Measurements from ENCODE around the gene PTPRR. TPM values are rescaled to one million over a fixed set of nuclear protein-coding genes. Genes with fewer than 3 reads are reported as not detected.

The PTPRR gene
- total and polyA plus RNA-seq, 7 donors: 0.99 to 38.6 (median 4.2) TPM

GRCh38 chr12:70692681-70693288, 227.8 kb downstream of the PTPRR start:
- Histone ChIP-seq H3K36me3 (no peaks in the 10 kb centered on the region), H3K27me3 (no peaks in the 10 kb centered on the region), H3K4me3 (no peak overlapping the region), H3K4me1 (no peaks in the 10 kb centered on the region), H3K27ac (no peak overlapping the region), H3K9me3 (no peaks in the 10 kb centered on the region)
- no peak for DNase-seq
- TF ChIP-seq EP300 (IDR thresholded peaks at IDR 0.05) (no peak), POLR2A (IDR thresholded peaks at IDR 0.05) (no peak), CTCF (IDR thresholded peaks at IDR 0.05) (no peak), POLR2AphosphoS5 (IDR thresholded peaks at IDR 0.05) (no peak)
- intact Hi-C loops (cut with DNase I): no loop called here

- DNase-seq: no peak
- no peak overlapping the region for H3K27ac ChIP-seq
These were observed 229.4 kb downstream of the PTPRR start for GRCh38 chr12:70691018-70691672.

DNA sequence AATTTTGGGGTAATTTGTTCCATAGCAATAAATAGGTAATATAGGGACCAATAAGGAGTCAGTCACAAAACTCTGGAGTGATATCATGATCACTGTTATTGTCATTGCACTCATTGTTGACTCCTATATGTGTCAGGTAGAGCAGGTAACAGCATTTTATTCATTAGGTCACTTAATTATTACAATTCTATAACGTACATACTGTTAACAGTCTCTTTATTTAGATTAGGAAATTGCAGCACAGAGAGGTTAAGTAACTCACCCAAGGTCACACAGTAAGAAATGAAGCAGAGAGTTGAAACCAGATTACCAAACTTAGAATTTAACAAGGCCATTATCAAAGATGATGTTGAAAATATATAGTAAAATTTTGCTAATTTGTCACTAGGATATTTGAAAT, 233.6 kb downstream of the PTPRR start:
- Histone ChIP-seq H3K36me3 (no peaks in the 10 kb centered on the region), H3K4me1 (no peaks in the 10 kb centered on the region), H3K27ac (no peak overlapping the region), H3K4me3 (no peak overlapping the region), H3K9me3 (no peaks in the 10 kb centered on the region), H3K27me3 (no peaks in the 10 kb centered on the region)
- DNase-seq: no peak
- WGBS, 2 donors: 50 to 65% methylated on average over 1 of the region's 1 CpG
- intact Hi-C loops (cut with DNase I): no loop called here
- TF ChIP-seq POLR2AphosphoS5 (IDR thresholded peaks at IDR 0.05) (no peak), POLR2A (IDR thresholded peaks at IDR 0.05) (no peak), EP300 (IDR thresholded peaks at IDR 0.05) (no peak), CTCF (IDR thresholded peaks at IDR 0.05) (no peak)

More at GRCh38 chr12:70691018-70691672, 229.4 kb downstream of the PTPRR start:
- intact Hi-C loops (cut with DNase I): no loop called here
- Histone ChIP-seq H3K4me3 (no peak overlapping the region), H3K4me1 (no peaks in the 10 kb centered on the region), H3K36me3 (no peaks in the 10 kb centered on the region), H3K27me3 (no peaks in the 10 kb centered on the region), H3K9me3 (no peaks in the 10 kb centered on the region)
- TF ChIP-seq POLR2AphosphoS5 (IDR thresholded peaks at IDR 0.05): no peak
- no peak for TF ChIP-seq POLR2A (IDR thresholded peaks at IDR 0.05)
- 83 to 90% methylated on average over 5 of the region's 5 CpGs for WGBS, 2 donors

DNA sequence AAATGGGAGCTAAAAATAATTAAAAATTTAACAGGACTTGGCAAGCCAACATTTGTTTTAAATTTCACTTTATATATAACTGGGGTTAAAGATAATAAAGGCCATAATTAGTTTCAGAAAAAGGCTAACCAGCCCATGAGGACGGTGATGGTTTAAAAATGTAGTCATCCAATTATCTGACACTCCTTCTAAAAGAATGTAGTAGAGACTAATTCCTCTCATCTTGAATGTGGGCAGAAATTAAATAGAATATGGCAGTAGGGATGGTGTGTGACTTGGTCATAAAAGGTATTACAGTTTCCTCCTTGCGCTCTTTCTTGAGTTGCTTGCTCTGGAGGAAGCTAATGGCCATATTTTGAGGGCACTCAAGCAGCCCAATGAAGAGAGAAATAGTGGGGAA, 234.2 kb downstream of the PTPRR start:
- Histone ChIP-seq H3K4me3 (no peak overlapping the region), H3K36me3 (no peaks in the 10 kb centered on the region), H3K4me1 (no peaks in the 10 kb centered on the region), H3K27me3 (no peaks in the 10 kb centered on the region), H3K27ac (no peak overlapping the region), H3K9me3 (no peaks in the 10 kb centered on the region)
- no peak for DNase-seq
- WGBS, 2 donors: 84 to 90% methylated on average over 2 of the region's 2 CpGs
- no peak for TF ChIP-seq POLR2A (IDR thresholded peaks at IDR 0.05)
- no peak for TF ChIP-seq POLR2AphosphoS5 (IDR thresholded peaks at IDR 0.05)
- TF ChIP-seq EP300 (IDR thresholded peaks at IDR 0.05): no peak
- no peak for TF ChIP-seq CTCF (IDR thresholded peaks at IDR 0.05)
- intact Hi-C loops (cut with DNase I): no loop called here

DNA sequence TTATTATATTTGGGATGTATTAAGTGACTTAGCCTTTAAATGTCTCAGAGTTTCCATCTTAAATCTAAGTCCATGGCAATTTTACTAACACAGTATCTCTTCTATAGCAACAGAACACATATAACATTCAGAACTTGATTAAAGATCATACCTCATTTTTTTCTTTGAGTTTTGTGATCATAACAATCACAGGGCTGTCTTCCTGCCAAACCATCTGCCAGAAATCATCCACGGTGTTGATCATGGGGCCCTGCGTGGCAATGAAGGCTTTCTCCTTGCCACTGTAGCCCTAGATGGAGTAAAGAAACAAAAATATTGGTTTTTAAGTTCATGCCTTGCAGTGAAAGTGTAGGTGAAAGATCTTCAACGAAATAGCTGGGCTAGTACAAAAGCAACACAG, 236.6 kb downstream of the PTPRR start:
- no peaks in the 10 kb centered on the region for H3K4me1 ChIP-seq
- DNase-seq: no peak
- no peak overlapping the region for H3K27ac ChIP-seq
- intact Hi-C loops (cut with DNase I): no loop called here
- 84 to 89% methylated on average over 3 of the region's 3 CpGs for WGBS, 2 donors
- H3K9me3 ChIP-seq: no peaks in the 10 kb centered on the region
- TF ChIP-seq CTCF (IDR thresholded peaks at IDR 0.05) (no peak), EP300 (IDR thresholded peaks at IDR 0.05) (no peak), POLR2AphosphoS5 (IDR thresholded peaks at IDR 0.05) (no peak), POLR2A (IDR thresholded peaks at IDR 0.05) (no peak)
- H3K27me3 ChIP-seq: no peaks in the 10 kb centered on the region
- H3K4me3 ChIP-seq: no peak overlapping the region
- no peaks in the 10 kb centered on the region for H3K36me3 ChIP-seq
